Thyroid gland (tissue), 4 donors: Measurements from ENCODE around the gene CACNB4.

ENCODE experiments used
- POLR2A ChIP-seq, 2 donors: fragments of 450-650 bp; IDR thresholded peaks; one replicate each; pipeline ENCODE4 v1.6.1; 2017; ENCODE audit warnings: antibody characterized with exemption in 2 of 2, mild to moderate bottlenecking in 2 of 2, moderate library complexity in 1 of 2
- TF ChIP-seq, protein P1 (sequence below), 6 experiments: fragments of 200-600 bp in 3 of 6; fragments of 450-650 bp in 3 of 6; sonication (generic) in 3 of 6; IDR thresholded peaks; one replicate each; pipeline ENCODE4 v1.5.1; 2016 to 2019; ENCODE audit warnings: antibody characterized with exemption in 6 of 6, mild to moderate bottlenecking in 2 of 6, inconsistent platforms in 1 of 6, moderate library complexity in 1 of 6

DNA sequence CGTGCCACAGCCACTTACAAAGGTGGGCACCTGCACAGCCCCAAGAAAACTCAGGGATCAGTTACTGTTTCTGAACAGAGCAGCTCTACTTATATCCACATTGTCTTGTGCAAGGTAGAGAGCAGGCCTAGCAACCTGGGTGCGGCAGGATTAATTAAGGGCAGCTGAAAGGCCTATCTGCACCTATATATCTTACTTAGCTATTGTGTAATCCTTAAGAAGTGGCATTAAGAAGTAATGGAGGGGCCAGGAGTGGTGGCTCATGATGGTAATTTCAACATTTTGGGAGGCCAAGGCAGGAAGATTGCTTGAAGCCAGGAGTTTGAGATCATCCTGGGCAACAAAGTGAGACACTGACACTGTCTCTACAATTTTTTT, 257.8 kb downstream of the CACNB4 start:
- no peak for TF ChIP-seq POLR2A (IDR thresholded peaks at IDR 0.05)
- TF ChIP-seq, protein P1, sequence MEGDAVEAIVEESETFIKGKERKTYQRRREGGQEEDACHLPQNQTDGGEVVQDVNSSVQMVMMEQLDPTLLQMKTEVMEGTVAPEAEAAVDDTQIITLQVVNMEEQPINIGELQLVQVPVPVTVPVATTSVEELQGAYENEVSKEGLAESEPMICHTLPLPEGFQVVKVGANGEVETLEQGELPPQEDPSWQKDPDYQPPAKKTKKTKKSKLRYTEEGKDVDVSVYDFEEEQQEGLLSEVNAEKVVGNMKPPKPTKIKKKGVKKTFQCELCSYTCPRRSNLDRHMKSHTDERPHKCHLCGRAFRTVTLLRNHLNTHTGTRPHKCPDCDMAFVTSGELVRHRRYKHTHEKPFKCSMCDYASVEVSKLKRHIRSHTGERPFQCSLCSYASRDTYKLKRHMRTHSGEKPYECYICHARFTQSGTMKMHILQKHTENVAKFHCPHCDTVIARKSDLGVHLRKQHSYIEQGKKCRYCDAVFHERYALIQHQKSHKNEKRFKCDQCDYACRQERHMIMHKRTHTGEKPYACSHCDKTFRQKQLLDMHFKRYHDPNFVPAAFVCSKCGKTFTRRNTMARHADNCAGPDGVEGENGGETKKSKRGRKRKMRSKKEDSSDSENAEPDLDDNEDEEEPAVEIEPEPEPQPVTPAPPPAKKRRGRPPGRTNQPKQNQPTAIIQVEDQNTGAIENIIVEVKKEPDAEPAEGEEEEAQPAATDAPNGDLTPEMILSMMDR (IDR thresholded peaks at IDR 0.05): no peak
